ENCODE measurements around the gene HDAC11.
"Not testable (repeated sequence)": the region's sequence is repeated elsewhere in the genome, so short reads cannot be mapped to it uniquely, and the experiment has no call there.

Gene HDAC11, protein sequence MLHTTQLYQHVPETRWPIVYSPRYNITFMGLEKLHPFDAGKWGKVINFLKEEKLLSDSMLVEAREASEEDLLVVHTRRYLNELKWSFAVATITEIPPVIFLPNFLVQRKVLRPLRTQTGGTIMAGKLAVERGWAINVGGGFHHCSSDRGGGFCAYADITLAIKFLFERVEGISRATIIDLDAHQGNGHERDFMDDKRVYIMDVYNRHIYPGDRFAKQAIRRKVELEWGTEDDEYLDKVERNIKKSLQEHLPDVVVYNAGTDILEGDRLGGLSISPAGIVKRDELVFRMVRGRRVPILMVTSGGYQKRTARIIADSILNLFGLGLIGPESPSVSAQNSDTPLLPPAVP

DNA sequence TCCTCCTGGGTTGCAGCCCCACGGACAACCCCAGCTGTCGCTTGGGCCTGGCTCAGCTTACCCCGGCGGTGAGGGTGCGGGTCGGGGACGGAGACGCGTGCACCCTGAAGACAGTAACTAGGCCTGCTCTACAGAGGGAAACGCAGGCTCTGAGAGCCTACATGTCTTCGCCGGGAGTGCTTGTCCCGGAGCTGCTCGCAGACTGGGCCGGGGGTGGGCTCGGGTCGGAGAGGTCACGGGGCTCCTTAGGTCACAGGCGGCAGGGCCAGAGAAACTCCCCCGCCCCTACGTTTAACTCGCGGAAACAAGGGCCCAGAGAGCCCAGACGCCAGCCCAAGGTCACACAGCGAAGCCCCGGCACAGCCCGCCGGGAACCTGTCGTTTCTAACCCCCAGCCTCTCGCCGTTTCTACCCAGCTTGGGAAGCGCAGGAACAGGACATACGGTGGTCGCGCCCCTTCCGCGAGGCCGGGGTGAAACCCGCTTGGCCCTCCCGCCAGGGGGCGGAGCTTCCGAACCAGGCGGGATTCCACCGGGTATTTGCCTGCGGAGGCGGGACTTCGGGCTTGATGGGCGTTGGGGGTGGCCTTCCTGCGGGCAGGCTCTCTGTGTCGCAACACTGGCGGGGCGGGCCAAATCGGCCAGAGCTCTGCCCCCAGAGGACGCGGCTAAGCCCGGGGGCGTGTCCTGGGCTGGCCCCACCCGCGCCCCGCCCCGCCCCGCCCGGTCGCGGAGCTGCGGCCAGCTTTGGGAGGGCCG is at the start of gene HDAC11:
TSS of gene HDAC11 (plus strand) at position 725 of the 758 bp plus-strand sequence. CDS start 42 bp downstream, outside the sequence.
- peak within 1 kb of the TSS; percentile 69 for H3K9ac ChIP-seq (ENCODE audit: low read depth, low read length)
- no peaks in the 10 kb centered on the region for H3K9me3 ChIP-seq (ENCODE audit: control insufficient read depth, insufficient read depth, low read length)
- no peaks in the 10 kb centered on the region for H3K36me3 ChIP-seq (ENCODE audit: insufficient read depth, low read length)
- peaks cover 20% of the 10 kb centered on the region for H3K4me1 ChIP-seq (ENCODE audit: insufficient read depth, low read length)

DNA sequence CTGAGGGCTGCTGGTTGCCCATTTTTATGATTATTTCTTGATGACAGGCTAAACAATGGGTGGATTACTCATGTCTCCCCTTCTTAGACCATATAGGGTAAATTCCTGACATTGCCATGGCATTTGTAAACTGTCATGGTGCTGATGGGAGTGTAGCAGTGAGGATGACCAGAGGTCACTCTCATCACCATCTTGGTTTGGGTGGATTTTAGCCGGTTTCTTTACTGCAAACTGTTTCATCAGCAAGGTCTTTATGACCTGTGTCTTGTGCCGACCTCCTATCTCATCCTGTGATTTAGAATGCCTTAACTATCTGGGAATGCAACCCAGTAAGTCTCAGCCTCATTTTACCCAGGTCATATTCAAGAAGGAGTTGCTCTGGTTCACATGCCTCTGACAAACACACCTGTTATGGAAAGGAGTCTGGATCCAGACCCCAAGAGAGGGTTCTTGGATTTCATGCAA is 49.7 kb upstream of the HDAC11 start:
- not testable (repeated sequence) for H3K9ac ChIP-seq (ENCODE audit: low read depth, low read length); H3K9me3 ChIP-seq (ENCODE audit: control insufficient read depth, insufficient read depth, low read length); H3K4me1 ChIP-seq (ENCODE audit: insufficient read depth, low read length); H3K36me3 ChIP-seq (ENCODE audit: insufficient read depth, low read length)

DNA sequence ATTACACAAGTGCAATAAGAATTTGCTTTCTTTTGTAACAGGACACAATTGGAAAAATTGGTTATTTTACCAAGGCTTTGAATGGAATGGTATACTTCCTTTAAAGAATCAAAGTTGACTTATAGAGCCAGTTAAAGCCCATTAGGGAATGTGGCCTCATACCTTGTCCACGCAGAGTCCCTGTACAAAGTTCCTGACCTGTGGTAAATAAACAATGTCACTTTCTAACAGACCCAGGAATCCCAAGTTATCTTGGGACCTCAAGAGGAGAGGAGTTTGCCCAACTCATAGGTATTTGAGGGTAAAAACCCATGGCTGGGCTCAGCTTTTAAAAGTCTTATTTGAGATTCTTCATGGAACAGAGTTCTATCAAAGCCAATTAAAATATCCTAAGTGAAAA is 48.0 kb upstream of the HDAC11 start:
- H3K4me1 ChIP-seq (ENCODE audit: insufficient read depth, low read length): no peaks in the 10 kb centered on the region
- no peaks in the 10 kb centered on the region for H3K36me3 ChIP-seq (ENCODE audit: insufficient read depth, low read length)
- H3K9ac ChIP-seq (ENCODE audit: low read depth, low read length): no peak overlapping the region
- H3K9me3 ChIP-seq (ENCODE audit: control insufficient read depth, insufficient read depth, low read length): peaks cover 3% of the 10 kb centered on the region; the same call in 1 of the 2 replicates

DNA sequence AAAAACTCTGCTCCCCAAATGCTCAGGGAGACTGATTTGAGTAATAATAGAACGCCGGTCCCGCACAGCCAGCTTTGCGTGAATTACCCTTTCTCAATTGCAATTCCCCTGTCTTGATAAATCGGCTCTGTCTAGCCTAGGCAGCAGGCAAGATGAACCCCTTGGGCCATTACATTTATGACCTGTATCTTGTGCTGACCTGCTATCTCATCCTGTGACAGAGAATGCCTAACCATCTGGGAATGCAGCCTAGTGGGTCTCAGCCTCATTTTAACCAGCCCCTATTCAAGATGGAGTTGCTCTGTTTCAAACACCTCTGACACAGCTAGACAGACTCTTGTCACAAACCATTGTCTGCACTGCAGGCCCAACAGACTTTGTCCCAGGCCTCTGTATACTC is 46.2 kb upstream of the HDAC11 start:
- H3K9ac ChIP-seq (ENCODE audit: low read depth, low read length): no peak overlapping the region
- H3K36me3 ChIP-seq (ENCODE audit: insufficient read depth, low read length): no peaks in the 10 kb centered on the region
- no peaks in the 10 kb centered on the region for H3K4me1 ChIP-seq (ENCODE audit: insufficient read depth, low read length)
- peaks cover 3% of the 10 kb centered on the region; the same call in 1 of the 2 replicates for H3K9me3 ChIP-seq (ENCODE audit: control insufficient read depth, insufficient read depth, low read length)

DNA sequence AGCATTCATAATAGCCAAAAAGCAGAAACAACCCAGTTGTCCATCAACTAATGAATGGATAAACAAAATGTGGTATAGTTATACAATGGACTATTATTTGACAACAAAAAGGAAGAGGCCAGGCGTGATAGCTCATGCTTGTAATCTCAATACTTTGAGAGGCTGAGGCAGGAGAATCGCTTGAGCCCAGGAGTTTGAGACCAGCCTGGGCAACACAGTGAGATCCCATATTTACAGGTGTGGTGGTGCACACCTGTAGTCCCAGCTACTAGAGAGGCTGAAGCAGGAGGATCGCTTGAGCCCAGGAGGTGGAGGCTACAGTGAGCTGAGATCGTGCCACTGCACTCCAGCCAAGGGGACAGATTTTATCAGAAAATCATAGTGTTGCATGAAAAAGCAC is 43.9 kb upstream of the HDAC11 start:
- H3K9me3 ChIP-seq (ENCODE audit: control insufficient read depth, insufficient read depth, low read length); H3K36me3 ChIP-seq (ENCODE audit: insufficient read depth, low read length); H3K4me1 ChIP-seq (ENCODE audit: insufficient read depth, low read length); H3K9ac ChIP-seq (ENCODE audit: low read depth, low read length): not testable (repeated sequence)

DNA sequence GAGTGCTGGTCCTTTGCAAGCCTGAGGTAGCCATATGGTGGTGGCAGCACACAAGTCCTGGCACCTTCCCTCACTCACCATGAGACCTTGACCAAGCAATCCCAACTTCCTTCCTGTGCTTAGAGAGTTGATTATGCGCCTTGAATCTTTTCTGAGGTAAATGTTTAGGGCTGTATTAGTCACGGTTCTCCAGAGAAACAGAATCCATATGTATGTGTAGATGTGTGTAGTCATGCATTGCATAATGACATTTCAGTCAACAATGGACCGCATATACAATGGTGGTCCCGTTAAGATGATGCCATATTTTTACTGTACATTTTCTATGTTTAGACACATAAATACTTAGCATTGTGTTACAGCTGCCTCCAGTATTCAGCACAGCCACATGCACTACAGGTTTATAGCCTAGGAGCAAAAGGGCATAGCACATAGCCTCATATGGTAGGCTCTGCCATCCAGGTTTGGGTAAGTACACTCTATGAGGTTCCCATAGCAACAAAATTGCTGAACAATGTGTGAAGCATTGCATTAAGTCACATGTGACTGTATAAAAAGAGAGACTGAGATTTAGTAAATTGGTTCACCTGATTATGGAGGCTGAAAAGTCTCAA is 39.8 kb upstream of the HDAC11 start:
- no peak overlapping the region for H3K9ac ChIP-seq (ENCODE audit: low read depth, low read length)

DNA sequence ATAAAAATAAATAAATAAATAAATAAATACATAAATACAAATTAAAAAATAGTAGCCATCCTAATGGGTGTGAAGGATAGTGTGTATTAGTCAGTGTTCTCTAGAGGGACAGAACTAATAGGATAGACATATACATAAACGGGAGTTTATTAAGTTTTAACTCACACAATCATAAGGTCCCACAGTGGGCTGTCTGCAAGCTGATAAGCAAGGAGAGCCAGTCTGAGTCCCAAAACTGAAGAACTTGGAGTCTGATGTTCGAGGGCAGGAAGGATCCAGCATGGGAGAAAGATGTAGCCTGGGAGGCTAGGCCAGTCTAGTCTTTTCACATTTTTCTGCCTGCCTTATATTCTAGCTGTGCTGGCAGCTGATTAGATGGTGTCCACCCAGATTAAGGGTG is 37.2 kb upstream of the HDAC11 start:
- not testable (repeated sequence) for H3K4me1 ChIP-seq (ENCODE audit: insufficient read depth, low read length); H3K36me3 ChIP-seq (ENCODE audit: insufficient read depth, low read length); H3K9ac ChIP-seq (ENCODE audit: low read depth, low read length); H3K9me3 ChIP-seq (ENCODE audit: control insufficient read depth, insufficient read depth, low read length)

More for the DNA sequence above, 39.8 kb upstream of the HDAC11 start:
- Histone ChIP-seq H3K9me3 (ENCODE audit: control insufficient read depth, insufficient read depth, low read length) (no peaks in the 10 kb centered on the region), H3K4me1 (ENCODE audit: insufficient read depth, low read length) (no peaks in the 10 kb centered on the region), H3K36me3 (ENCODE audit: insufficient read depth, low read length) (no peaks in the 10 kb centered on the region)

DNA sequence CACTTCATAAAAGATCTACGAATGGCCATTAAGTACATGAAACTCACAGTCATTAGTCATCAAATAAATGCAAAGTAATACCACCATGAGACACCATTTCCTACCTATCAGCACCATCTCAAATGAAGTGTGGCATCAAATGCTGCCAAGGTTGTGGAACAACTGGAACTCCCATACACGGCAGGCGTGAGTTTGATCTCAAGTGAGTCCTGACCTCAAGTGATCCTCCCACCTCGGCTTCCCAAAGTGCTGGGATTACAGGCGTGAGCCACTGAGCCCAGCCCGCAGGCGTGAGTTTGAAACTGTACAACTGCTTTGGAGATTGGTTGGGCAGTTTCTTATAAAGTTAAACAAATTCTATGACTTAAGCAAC is 28.8 kb upstream of the HDAC11 start:
- Histone ChIP-seq H3K36me3 (ENCODE audit: insufficient read depth, low read length) (no peaks in the 10 kb centered on the region), H3K9ac (ENCODE audit: low read depth, low read length) (peak overlapping the region; percentile 54; the same call in 1 of the 2 replicates), H3K4me1 (ENCODE audit: insufficient read depth, low read length) (peaks cover 8% of the 10 kb centered on the region), H3K9me3 (ENCODE audit: control insufficient read depth, insufficient read depth, low read length) (no peaks in the 10 kb centered on the region)

DNA sequence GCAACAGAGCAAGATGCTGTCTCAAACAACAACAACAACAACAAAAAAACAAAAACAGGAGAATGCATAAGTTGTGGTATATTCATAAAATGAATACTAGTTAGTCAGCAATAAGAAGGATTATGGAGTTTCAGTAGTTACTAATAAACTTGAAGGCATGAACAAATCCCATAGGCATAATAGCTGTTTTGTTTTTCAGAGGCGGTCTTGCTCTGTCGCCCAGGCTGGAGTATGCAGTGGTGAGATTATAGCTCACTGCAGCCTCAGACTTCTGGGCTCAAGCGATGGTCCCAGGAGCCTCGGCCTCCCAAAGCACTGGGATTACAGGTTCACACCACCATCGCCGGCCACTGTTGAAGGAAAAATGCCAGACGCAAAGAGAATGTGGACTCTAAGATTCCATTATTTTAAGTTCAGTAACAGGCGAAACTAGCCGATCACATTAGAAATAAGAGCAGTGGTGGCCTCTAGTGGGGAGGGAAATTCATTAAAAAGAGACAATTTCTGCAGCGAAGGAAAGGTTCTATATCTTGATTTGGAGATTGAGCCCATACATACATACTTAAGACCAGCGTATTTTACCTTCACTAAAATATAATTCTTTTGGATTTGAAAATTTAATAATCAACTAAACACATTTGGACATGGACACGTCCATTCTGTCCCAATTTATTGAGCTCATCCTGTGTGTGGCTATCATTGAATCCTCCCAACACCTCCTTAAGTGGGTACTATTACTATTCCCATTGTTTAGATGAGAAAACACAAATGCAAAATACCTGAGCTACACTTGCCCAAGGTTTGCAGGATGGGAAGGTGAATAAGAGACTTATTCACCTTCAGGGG is 27.4 kb upstream of the HDAC11 start:
- peak overlapping the region; percentile 54; the same call in 1 of the 2 replicates for H3K9ac ChIP-seq (ENCODE audit: low read depth, low read length)
- H3K9me3 ChIP-seq (ENCODE audit: control insufficient read depth, insufficient read depth, low read length): no peaks in the 10 kb centered on the region
- no peaks in the 10 kb centered on the region for H3K36me3 ChIP-seq (ENCODE audit: insufficient read depth, low read length)
- peaks cover 8% of the 10 kb centered on the region for H3K4me1 ChIP-seq (ENCODE audit: insufficient read depth, low read length)

DNA sequence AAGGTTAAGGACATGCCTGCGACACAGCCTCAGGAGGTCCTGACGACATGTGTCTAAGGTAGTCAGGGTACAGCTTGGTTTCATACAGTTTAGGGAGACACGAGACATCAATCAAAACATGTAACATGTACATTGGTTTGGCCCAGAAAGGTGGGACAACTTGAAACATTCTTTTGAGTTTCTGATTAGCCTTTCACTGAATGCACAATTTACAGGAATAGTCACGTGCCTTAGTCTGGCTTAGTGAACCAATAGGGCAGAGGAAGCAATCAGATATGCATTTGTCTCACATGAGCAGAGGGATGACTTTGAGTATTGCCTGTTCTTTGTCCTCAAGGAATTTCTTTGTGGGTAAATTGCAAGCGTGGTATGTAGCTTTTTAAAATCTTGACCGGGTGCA is 24.5 kb upstream of the HDAC11 start:
- Histone ChIP-seq H3K9me3 (ENCODE audit: control insufficient read depth, insufficient read depth, low read length) (no peaks in the 10 kb centered on the region), H3K4me1 (ENCODE audit: insufficient read depth, low read length) (peaks cover 8% of the 10 kb centered on the region), H3K9ac (ENCODE audit: low read depth, low read length) (no peak overlapping the region)

DNA sequence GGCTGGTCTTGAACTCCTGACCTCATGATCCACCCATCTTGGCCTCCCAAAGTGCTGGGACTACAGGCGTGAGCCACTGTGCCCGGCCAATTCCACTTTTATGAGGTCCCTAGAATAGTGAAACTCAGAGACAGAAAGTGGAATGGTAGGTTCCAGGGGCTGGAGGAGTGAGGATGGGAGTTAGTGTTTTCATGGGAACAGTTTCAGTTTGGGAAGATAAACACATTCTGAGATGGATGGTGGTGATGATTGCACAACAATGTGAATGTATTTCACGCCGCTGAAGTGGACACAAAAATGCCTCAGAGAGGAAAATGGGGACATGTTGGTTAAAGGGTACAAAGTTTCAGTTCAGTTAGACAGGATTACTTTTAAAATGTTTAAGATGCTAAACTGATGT is 22.5 kb upstream of the HDAC11 start:
- Histone ChIP-seq H3K9me3 (ENCODE audit: control insufficient read depth, insufficient read depth, low read length) (no peaks in the 10 kb centered on the region), H3K36me3 (ENCODE audit: insufficient read depth, low read length) (no peaks in the 10 kb centered on the region), H3K9ac (ENCODE audit: low read depth, low read length) (no peak overlapping the region), H3K4me1 (ENCODE audit: insufficient read depth, low read length) (peaks cover 8% of the 10 kb centered on the region)

More for the DNA sequence above, 24.5 kb upstream of the HDAC11 start:
- H3K36me3 ChIP-seq (ENCODE audit: insufficient read depth, low read length): no peaks in the 10 kb centered on the region

DNA sequence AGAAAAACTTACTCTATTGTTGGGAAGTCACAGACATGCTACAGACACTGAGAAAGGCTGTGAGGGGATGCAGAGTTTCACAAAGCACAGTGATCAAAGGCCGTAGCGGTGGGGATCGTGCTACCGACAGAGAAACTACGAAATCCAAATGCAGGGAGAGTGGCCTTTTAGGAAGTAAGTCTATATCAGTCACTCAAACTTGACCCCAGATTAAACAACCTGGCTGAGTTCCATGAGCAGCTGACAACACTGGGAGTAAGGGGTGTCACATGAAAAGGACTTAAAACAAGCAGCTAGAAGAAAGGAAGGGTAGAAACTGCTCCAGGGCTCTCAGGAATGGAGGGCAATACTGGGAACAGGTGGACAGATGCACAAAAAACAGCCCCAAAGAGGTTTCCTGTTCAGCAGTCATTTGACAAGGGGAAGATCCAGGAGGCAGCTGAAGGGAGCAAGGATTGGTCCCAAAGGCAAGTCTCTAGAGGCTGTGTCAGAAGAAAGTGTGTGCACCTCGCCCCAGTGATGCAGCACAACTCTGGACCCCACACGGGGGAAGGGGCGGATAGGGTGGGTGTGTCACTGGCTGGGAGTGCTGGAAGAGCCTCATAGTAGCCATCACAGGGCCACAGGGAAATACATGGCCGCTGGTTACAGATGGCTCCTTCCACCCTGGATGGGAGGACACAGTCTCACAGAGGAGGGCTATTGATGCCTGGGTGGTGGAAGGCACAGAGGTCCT is 20.3 kb upstream of the HDAC11 start:
- Histone ChIP-seq H3K9ac (ENCODE audit: low read depth, low read length) (no peak overlapping the region), H3K9me3 (ENCODE audit: control insufficient read depth, insufficient read depth, low read length) (no peaks in the 10 kb centered on the region), H3K4me1 (ENCODE audit: insufficient read depth, low read length) (peaks cover 8% of the 10 kb centered on the region), H3K36me3 (ENCODE audit: insufficient read depth, low read length) (no peaks in the 10 kb centered on the region)

DNA sequence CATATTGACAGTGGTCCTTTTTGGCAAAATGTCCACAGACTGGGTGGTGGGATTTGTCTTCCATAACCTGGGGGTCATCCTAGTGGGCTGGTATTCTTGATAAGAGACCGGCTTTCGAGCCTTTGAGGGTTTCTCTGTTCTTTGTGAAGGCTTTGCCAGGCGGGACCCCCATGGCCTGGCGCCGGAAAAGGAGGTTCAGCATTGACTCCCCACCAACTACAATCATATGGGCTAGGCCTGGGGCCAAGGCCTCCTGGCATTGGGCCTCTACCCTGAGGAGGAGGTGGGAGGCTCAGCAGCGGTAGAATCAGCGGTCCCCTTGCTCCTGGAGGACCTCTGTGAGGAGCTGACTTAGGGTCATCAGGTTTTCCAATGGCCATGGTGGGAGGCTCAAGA is 19.8 kb upstream of the HDAC11 start:
- Histone ChIP-seq H3K4me1 (ENCODE audit: insufficient read depth, low read length) (peaks cover 4% of the 10 kb centered on the region), H3K9me3 (ENCODE audit: control insufficient read depth, insufficient read depth, low read length) (no peaks in the 10 kb centered on the region), H3K36me3 (ENCODE audit: insufficient read depth, low read length) (no peaks in the 10 kb centered on the region), H3K9ac (ENCODE audit: low read depth, low read length) (no peak overlapping the region)

Data from ES-I3 (cell line).